K562 (cell line): Measurements from ENCODE around the gene RCE1. TPM values are rescaled to one million over a fixed set of nuclear protein-coding genes. Genes with fewer than 3 reads are reported as not detected.

Experiments used
- ATAC-seq: fragments of 200-7000 bp; cut with Tn5 transposase; 3 replicates; pipeline ENCODE4 v1.9.1; 2020; ENCODE audit warnings: moderate library complexity
- BruUV-seq: library from RNA; stranded (reverse); fragments of 400-500 nt; replicated peaks from 2 replicates; lab custom pipeline; 2021; lab: Mats Ljungman, UMichigan
- CTCF ChIA-PET: fragments of 300-600 bp; formaldehyde crosslinking; extraction: SDS; loops from one replicate; lab custom pipeline; 2021; ENCODE audit warnings: low intra/inter-chr PET ratio; lab: Yijun Ruan, JAX
- POLR2A ChIA-PET: fragments of 300-600, 350-650 bp; sonication (Branson Sonifier 250); formaldehyde crosslinking; extraction: SDS; loops from one replicate; lab custom pipeline; 2021; ENCODE audit warnings: antibody characterized with exemption, inconsistent platforms; lab: Yijun Ruan, JAX
- DNase-seq, 4 experiments: peaks; one replicate each; pipeline versions ENCODE4 v3.0.0 to v3.0.0-alpha.2; 2011 to 2018; ENCODE audit warnings: low spot score in 3 of 4, mixed read lengths in 3 of 4; ENCODE audit errors: extremely low read depth in 1 of 4
- FAIRE-seq: peaks from 2 replicates; lab custom pipeline; 2011; peaks lifted over from hg19 to GRCh38; lab: Jason Lieb, UNC
- H2AFZ ChIP-seq: 2 replicates; pipeline ENCODE4 v1.6.0; 2011; ENCODE audit warnings: low read depth, low read length, control low read depth, inconsistent platforms
- H3K27ac ChIP-seq: fragments of 200-600 bp; 3 replicates; pipeline ENCODE4 v1.8.0; 2011; ENCODE audit warnings: low read depth, mild to moderate bottlenecking, control low read depth, inconsistent platforms, low read length, moderate library complexity, mixed read lengths; ENCODE audit errors: extremely low read depth
- H3K27me3 ChIP-seq, 2 experiments: fragments of 300-600 bp in 1 of 2; 2 replicates in 1 of 2; 3 replicates in 1 of 2; pipeline versions ENCODE4 v1.6.0 to v1.8.0; 2011; ENCODE audit warnings: inconsistent platforms in 2 of 2, low read length in 2 of 2, mild to moderate bottlenecking in 1 of 2, mixed read lengths in 1 of 2, moderate library complexity in 1 of 2; ENCODE audit not compliant: control insufficient read depth in 2 of 2, insufficient read depth in 2 of 2
- H3K36me3 ChIP-seq: fragments of 300-600 bp; 3 replicates; pipeline ENCODE4 v1.8.0; 2011; ENCODE audit warnings: mild to moderate bottlenecking, low read length, inconsistent platforms; ENCODE audit not compliant: control insufficient read depth, insufficient read depth
- H3K4me1 ChIP-seq, 2 experiments: fragments of 200-600 bp in 1 of 2; replicated peaks in 1 of 2; 2 replicates in 1 of 2; 3 replicates in 1 of 2; pipeline versions ENCODE4 v1.5.1 to v1.8.0; 2011; ENCODE audit warnings: inconsistent platforms in 2 of 2, low read length in 2 of 2, mild to moderate bottlenecking in 1 of 2, mixed read lengths in 1 of 2, moderate library complexity in 1 of 2; ENCODE audit not compliant: control insufficient read depth in 2 of 2, insufficient read depth in 2 of 2
- H3K4me2 ChIP-seq: 2 replicates; pipeline ENCODE4 v1.6.1; 2011; ENCODE audit warnings: low read length, control low read depth, inconsistent platforms, mixed read lengths; ENCODE audit not compliant: insufficient read depth
- H3K4me3 ChIP-seq: fragments of 200-600 bp; sonication (generic), shearing (Covaris generic); 2 replicates; pipeline ENCODE4 v1.5.1; 2016; ENCODE audit warnings: control low read depth, inconsistent platforms
- H3K79me2 ChIP-seq: fragments of 200-600 bp; 3 replicates; pipeline ENCODE4 v1.8.0; 2011; ENCODE audit warnings: low read length, inconsistent platforms; ENCODE audit not compliant: control insufficient read depth, insufficient read depth
- H3K9ac ChIP-seq, 2 experiments: 2 replicates each; pipeline versions ENCODE4 v1.6.0 to v1.6.1; 2011; ENCODE audit warnings: low read depth in 2 of 2, low read length in 2 of 2, control low read depth in 1 of 2, inconsistent platforms in 1 of 2, mild to moderate bottlenecking in 1 of 2, mixed read lengths in 1 of 2; ENCODE audit not compliant: insufficient read depth in 1 of 2
- H3K9me1 ChIP-seq: one replicate; pipeline ENCODE4 v1.6.0; 2011; ENCODE audit warnings: inconsistent platforms, mild to moderate bottlenecking, low read length, moderate library complexity; ENCODE audit not compliant: control insufficient read depth, insufficient read depth
- H3K9me3 ChIP-seq: replicated peaks from 2 replicates; pipeline ENCODE4 v1.5.1; 2011; ENCODE audit warnings: low read depth, low read length, inconsistent platforms; ENCODE audit not compliant: control insufficient read depth, insufficient read depth
- H4K20me1 ChIP-seq: replicated peaks from 2 replicates; pipeline ENCODE4 v1.6.1; 2011; ENCODE audit warnings: low read length, inconsistent platforms, mixed read lengths; ENCODE audit not compliant: control insufficient read depth, insufficient read depth
- ELK3 ChIP-seq: fragments of 450-650 bp; formaldehyde crosslinking; IDR thresholded peaks from 2 replicates; pipeline ENCODE4 v1.4.0; 2020; ENCODE audit warnings: mild to moderate bottlenecking
- TFE3 ChIP-seq: fragments of 450-650 bp; formaldehyde crosslinking; IDR thresholded peaks from 2 replicates; pipeline ENCODE4 v1.4.0; 2020; ENCODE audit warnings: mild to moderate bottlenecking, mixed read lengths
- ZBTB9 ChIP-seq: fragments of 450-650 bp; formaldehyde crosslinking; IDR thresholded peaks from 2 replicates; pipeline ENCODE4 v1.4.0; 2020; ENCODE audit warnings: mild to moderate bottlenecking, moderate library complexity
- WGBS: fragments of 100-300 bp; shearing (Covaris generic); methylation state at CpG from one replicate; pipeline ENCODE4 v1.1.6; 2016; ENCODE audit warnings: low coverage, mixed read lengths; ENCODE audit not compliant: insufficient coverage; ENCODE audit errors: missing lambda C conversion rate; 5-methylcytosine and 5-hydroxymethylcytosine counted together
- in situ Hi-C: fragments of 300-500 bp; cut with MboI; formaldehyde crosslinking; loops from 4 replicates; pipeline ENCODE4 v1.15.0; 2018; ENCODE audit warnings: inconsistent platforms, mixed read lengths
- intact Hi-C: fragments of 100-400 bp; cut with micrococcal nuclease; formaldehyde crosslinking; loops from 2 replicates; pipeline ENCODE4 v1.14.2; 2022
- polyA plus RNA-seq, 8 experiments: library from polyadenylated mRNA; depleted of rRNA in 4 of 8; stranded (reverse) in 5 of 8; unstranded in 3 of 8; fragments of >200 nt; fragmentation: Nextera tagmentation in 2 of 8; fragmentation: Illumina TruSeq in 1 of 8; extraction: Ambion mirVana in 2 of 8; extraction: Trizol in 1 of 8; gene quantifications; 2 replicates each; pipeline versions ENCODE4 v1.2.1 to v1.2.3, GENCODE V29; 2011 to 2014; ENCODE audit warnings: inconsistent platforms in 1 of 8, missing spikeins in 1 of 8
- total RNA-seq, 7 experiments: library from RNA; depleted of rRNA in 6 of 7; stranded (reverse); fragments of >200 nt in 6 of 7; fragmentation: Illumina TruSeq in 2 of 7; extraction: Trizol in 2 of 7; gene quantifications; 2 replicates each; pipeline versions ENCODE4 v1.2.1 to v1.2.3, GENCODE V29; 2011 to 2021; ENCODE audit warnings: low replicate concordance in 1 of 7

Gene RCE1
- total and polyA plus RNA-seq, 9 of the 15 experiments (the other 6 are each of a cell fraction or from before 2014, with no cell fraction given) = 0.75 to 41.5 (median 15.1) TPM

- peaks cover 4% of the 10 kb centered on the region; the same call in 2 of the 3 replicates for H3K79me2 ChIP-seq
- no peaks in the 10 kb centered on the region for H4K20me1 ChIP-seq
- H3K9me3 ChIP-seq = no peaks in the 10 kb centered on the region
- BruUV-seq = no TSS peak
- no peak for FAIRE-seq
- POLR2A ChIA-PET = interaction anchor here (0.6 to 1.6 kb wide), 5 partner anchors 9 to 330 kb away, joined by 3 to 8 read pairs (median 4); partner anchors contain the start of gene PC
- no peaks in the 10 kb centered on the region for H3K9me1 ChIP-seq
- no peak for DNase-seq
- TF ChIP-seq TFE3 (CRISPR knock-in tag) (no peak), ELK3 (CRISPR knock-in tag) (no peak), ZBTB9 (no peak)
- TF ChIP-seq, all 486 proteins: peak for 0
- peak overlapping the region; percentile 82; the same call in 2 of the 3 replicates for H3K27ac ChIP-seq
- CTCF ChIA-PET = no interaction called here
- no peaks in the 10 kb centered on the region for H3K27me3 ChIP-seq
- peak overlapping the region; percentile 4 to 12; a peak in 1 of 4 replicates for H3K9ac ChIP-seq
- in situ Hi-C loops = no loop called here
- WGBS = 25% methylated on average over 6 of the region's 6 CpGs
- intact Hi-C loops = loop anchor here (5.0 kb wide), 2 partner anchors 64 to 84 kb away; partner anchors contain the start of genes C11orf86 and PC
- no peak for ATAC-seq
- 0 out of 3 replicates have a peak, but pooled peaks cover 3% of the 10 kb centered on the region for H3K36me3 ChIP-seq
- no peak overlapping the region for H3K4me3 ChIP-seq
- H2AFZ ChIP-seq = no peak overlapping the region
- H3K4me2 ChIP-seq = peak overlapping the region; percentile 38; the same call in 1 of the 2 replicates
- peaks cover 15 to 34% of the 10 kb centered on the region in 2 experiments; a peak in 4 of 5 replicates for H3K4me1 ChIP-seq
Observed at GRCh38 chr11:66892911-66893310, 49.7 kb downstream of the RCE1 start.
